Measurements from ENCODE around the gene UNC13A. TPM values are rescaled to one million over a fixed set of nuclear protein-coding genes. Genes with fewer than 3 reads are reported as not detected.
"Not testable (repeated sequence)": the region's sequence is repeated elsewhere in the genome, so short reads cannot be mapped to it uniquely, and the experiment has no call there.

Gene UNC13A
- polyA plus RNA-seq, 1 donor from 2014 or later = 7.8 TPM

DNA sequence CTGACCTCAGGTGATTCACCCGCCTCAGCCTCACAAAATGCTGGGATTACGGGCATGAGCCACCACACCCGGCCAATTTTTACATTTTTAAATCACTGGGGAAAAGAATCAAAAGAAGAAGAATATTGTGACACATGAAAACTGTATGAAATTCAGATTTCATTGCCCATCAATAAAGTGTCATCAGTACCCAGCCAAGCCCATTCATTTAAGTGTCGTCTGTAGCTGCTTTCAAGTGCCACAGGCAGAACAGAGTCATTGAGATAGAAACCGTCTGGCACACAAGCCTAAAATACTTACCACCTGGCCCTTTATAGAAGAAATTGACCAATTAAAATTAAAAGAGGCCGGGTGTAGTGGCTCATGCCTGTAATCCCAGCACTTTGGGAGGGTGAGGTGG lies 117.4 kb downstream of the UNC13A start:
- H3K27ac ChIP-seq (ENCODE audit: low read length) = no peak overlapping the region
- H3K27me3 ChIP-seq (ENCODE audit: insufficient read depth, low read depth, low read length) = no peaks in the 10 kb centered on the region
- no peak overlapping the region for H3K4me3 ChIP-seq (ENCODE audit: low read length)
- TF ChIP-seq SMC3 (conservative IDR thresholded peaks at IDR 0.05; ENCODE audit: poor library complexity) = no peak
- H4K20me1 ChIP-seq (ENCODE audit: insufficient read depth) = no peaks in the 10 kb centered on the region
- H2AFZ ChIP-seq (ENCODE audit: low read depth, low read length) = no peak overlapping the region
- H3K9me2 ChIP-seq (ENCODE audit: insufficient read depth, low read length) = no peaks in the 10 kb centered on the region
- H3F3A ChIP-seq (ENCODE audit: insufficient read depth, low read length, poor library complexity, severe bottlenecking) = no peaks in the 10 kb centered on the region
- H3K79me2 ChIP-seq (replicated peaks; ENCODE audit: insufficient read depth, low read length) = no peaks in the 10 kb centered on the region
- H3K4me2 ChIP-seq (ENCODE audit: low read length) = no peak overlapping the region
- H3K36me3 ChIP-seq (ENCODE audit: insufficient read depth, low read length) = peaks cover 10% of the 10 kb centered on the region
- H3K9me3 ChIP-seq (ENCODE audit: low read length) = no peaks in the 10 kb centered on the region
- no peak overlapping the region for H3K9ac ChIP-seq (ENCODE audit: low read length)

GRCh38 chr19:17570291-17570690 lies 117.9 kb downstream of the UNC13A start:
- H3K79me2 ChIP-seq (replicated peaks; ENCODE audit: insufficient read depth, low read length); H2AFZ ChIP-seq (ENCODE audit: low read depth, low read length); H3K9me3 ChIP-seq (ENCODE audit: low read length); H3K36me3 ChIP-seq (ENCODE audit: insufficient read depth, low read length); H3F3A ChIP-seq (ENCODE audit: insufficient read depth, low read length, poor library complexity, severe bottlenecking); H3K4me3 ChIP-seq (ENCODE audit: low read length); H3K4me2 ChIP-seq (ENCODE audit: low read length); H4K20me1 ChIP-seq (ENCODE audit: insufficient read depth); H3K27me3 ChIP-seq (ENCODE audit: insufficient read depth, low read depth, low read length); H3K27ac ChIP-seq (ENCODE audit: low read length); H3K9me2 ChIP-seq (ENCODE audit: insufficient read depth, low read length); H3K9ac ChIP-seq (ENCODE audit: low read length): not testable (repeated sequence)

DNA sequence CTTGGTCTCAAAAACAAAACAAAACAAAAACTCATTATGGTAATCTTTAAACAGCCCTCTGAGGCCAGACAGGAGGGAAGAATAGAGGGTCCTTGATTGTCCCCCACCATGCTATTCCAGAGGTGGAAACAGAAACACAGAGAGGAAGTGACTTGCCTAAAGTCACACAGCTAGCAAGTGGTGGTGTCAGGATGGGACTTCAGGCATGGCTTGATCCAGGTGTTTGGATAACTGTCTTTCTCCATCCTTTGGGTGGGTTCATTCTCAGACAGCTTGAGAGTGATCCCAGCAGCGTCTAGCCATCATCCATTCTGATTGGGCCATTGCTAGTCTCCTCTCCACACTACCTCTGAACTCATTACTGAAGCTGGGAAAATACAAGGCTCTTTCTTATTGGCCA lies 120.2 kb downstream of the UNC13A start:
- Histone ChIP-seq H3K36me3 (ENCODE audit: insufficient read depth, low read length) (peaks cover 10% of the 10 kb centered on the region), H3K79me2 (replicated peaks; ENCODE audit: insufficient read depth, low read length) (no peaks in the 10 kb centered on the region), H3K9me3 (ENCODE audit: low read length) (no peaks in the 10 kb centered on the region), H3K4me2 (ENCODE audit: low read length) (no peak overlapping the region), H3K4me3 (ENCODE audit: low read length) (no peak overlapping the region), H4K20me1 (ENCODE audit: insufficient read depth) (no peaks in the 10 kb centered on the region), H2AFZ (ENCODE audit: low read depth, low read length) (no peak overlapping the region), H3K9me2 (ENCODE audit: insufficient read depth, low read length) (no peaks in the 10 kb centered on the region), H3K9ac (ENCODE audit: low read length) (no peak overlapping the region), H3F3A (ENCODE audit: insufficient read depth, low read length, poor library complexity, severe bottlenecking) (no peaks in the 10 kb centered on the region), H3K27me3 (ENCODE audit: insufficient read depth, low read depth, low read length) (no peaks in the 10 kb centered on the region), H3K27ac (ENCODE audit: low read length) (no peak overlapping the region)
- no peak for TF ChIP-seq CTCF (IDR thresholded peaks at IDR 0.05; ENCODE audit: poor library complexity, severe bottlenecking)
- no peak for TF ChIP-seq POLR2AphosphoS5 (IDR thresholded peaks at IDR 0.05)
- TF ChIP-seq RAD21 (conservative IDR thresholded peaks at IDR 0.05) = no peak
- no peak for TF ChIP-seq SMC3 (conservative IDR thresholded peaks at IDR 0.05; ENCODE audit: poor library complexity)
- no peak for TF ChIP-seq REST (IDR thresholded peaks at IDR 0.05; ENCODE audit: borderline replicate concordance)
- TF ChIP-seq MXI1 (conservative IDR thresholded peaks at IDR 0.05; ENCODE audit: poor library complexity, severe bottlenecking) = no peak
- no peak for TF ChIP-seq TAF1 (IDR thresholded peaks at IDR 0.05; ENCODE audit: low read depth)
- TF ChIP-seq EZH2 (IDR thresholded peaks at IDR 0.05; ENCODE audit: borderline replicate concordance, insufficient read depth, low read length, poor library complexity, severe bottlenecking) = no peak
- no peak for TF ChIP-seq EP300 (conservative IDR thresholded peaks at IDR 0.05; ENCODE audit: poor library complexity, severe bottlenecking)

Data from neural cell (in vitro differentiated cells).